GM13977 (cell line): ENCODE results near the gene NF1.

Experiments
- DNase-seq: peaks from one replicate; pipeline ENCODE4 v3.0.0; 2012; ENCODE audit warnings: low spot score
- CTCF ChIP-seq: IDR thresholded peaks from 2 replicates; pipeline ENCODE4 v1.5.1; 2012; ENCODE audit warnings: mild to moderate bottlenecking, control low read depth; ENCODE audit not compliant: insufficient read depth; ENCODE audit errors: extremely low read depth, missing control alignments
- in situ Hi-C: fragments of 300-500 bp; cut with MboI; formaldehyde crosslinking; loops from one replicate; pipeline ENCODE4 v1.12.0; 2022; ENCODE audit warnings: low sequenced_read_pairs, low pct_unique_long_range_greater_than_20kb, mixed read lengths, inconsistent platforms; ENCODE audit not compliant: unreplicated experiment

The NF1 gene

GRCh38 chr17:31320791-31321190 is 226.0 kb downstream of the NF1 start:
- TF ChIP-seq CTCF = no peak
- no peak for DNase-seq
- in situ Hi-C loops = loop anchor here (10.0 kb wide), 1 partner anchor 56 kb away; no protein-coding TSS in a partner anchor

- in situ Hi-C loops = loop anchor here (10.0 kb wide), 1 partner anchor 57 kb away; no protein-coding TSS in a partner anchor
- TF ChIP-seq CTCF = no peak
- DNase-seq = peak; percentile 42
Measured at GRCh38 chr17:31321481-31321880, 226.7 kb downstream of the NF1 start, which contains the start of gene EVI2A. Gene EVI2A (minus strand): TSS chr17:31321622. CDS start chr17:31319013, 2,609 bp downstream.

GRCh38 chr17:31321966-31322365 is 227.2 kb downstream of the NF1 start:
- DNase-seq = no peak
- TF ChIP-seq CTCF = no peak
- in situ Hi-C loops = loop anchor here (10.0 kb wide), 1 partner anchor 57 kb away; no protein-coding TSS in a partner anchor

- DNase-seq = no peak
- in situ Hi-C loops = loop anchor here (10.0 kb wide), 1 partner anchor 59 kb away; no protein-coding TSS in a partner anchor
- no peak for TF ChIP-seq CTCF
Measured at GRCh38 chr17:31323551-31323950, 228.8 kb downstream of the NF1 start.

- in situ Hi-C loops = loop anchor here (10.0 kb wide), 1 partner anchor 63 kb away; no protein-coding TSS in a partner anchor
- no peak for TF ChIP-seq CTCF
- DNase-seq = no peak
Measured at GRCh38 chr17:31327534-31328159, 232.9 kb downstream of the NF1 start.

- DNase-seq = no peak
- in situ Hi-C loops = loop anchor here (10.0 kb wide), 1 partner anchor 63 kb away; no protein-coding TSS in a partner anchor
- no peak for TF ChIP-seq CTCF
Measured at GRCh38 chr17:31328160-31328535, 233.4 kb downstream of the NF1 start.
